Activated CD4-positive, alpha-beta T cell treated with anti-CD3 and anti-CD28 coated beads, Interleukin-10, Interleukin-2, amounts not matched to agents 100 ng/mL and 50 ng/mL, durations not matched to agents 16 hours and 8 hours (primary cell): ENCODE measurements around the gene TDG.
"Not testable (repeated sequence)": the region's sequence is repeated elsewhere in the genome, so short reads cannot be mapped to it uniquely, and the experiment has no call there.

Source experiments
- DNase-seq: peaks from one replicate; pipeline ENCODE4 v3.0.0-alpha.2; 2020

Gene TDG

GRCh38 chr12:103960616-103961227 is 5.0 kb upstream of the TDG start:
- no peak for DNase-seq

DNA sequence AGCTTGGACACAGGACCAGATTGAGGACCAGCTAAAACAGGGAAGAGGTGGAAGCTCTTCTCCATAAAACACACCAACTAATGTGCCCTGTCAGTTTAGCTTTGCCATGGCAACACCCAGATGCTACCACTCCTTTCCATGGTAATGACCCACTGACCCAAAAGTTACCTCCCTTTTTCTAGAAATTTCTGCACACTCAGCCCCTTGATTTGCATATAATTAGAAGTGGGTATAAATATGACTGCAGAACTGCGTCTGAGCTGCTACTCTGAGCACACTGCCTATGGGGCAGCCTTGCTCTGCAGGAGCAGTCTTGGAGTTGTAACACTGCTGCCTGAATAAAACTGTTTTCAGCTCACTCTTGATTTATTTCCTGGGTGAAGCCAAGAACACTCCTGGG is 3.2 kb upstream of the TDG start:
- DNase-seq = no peak

DNA sequence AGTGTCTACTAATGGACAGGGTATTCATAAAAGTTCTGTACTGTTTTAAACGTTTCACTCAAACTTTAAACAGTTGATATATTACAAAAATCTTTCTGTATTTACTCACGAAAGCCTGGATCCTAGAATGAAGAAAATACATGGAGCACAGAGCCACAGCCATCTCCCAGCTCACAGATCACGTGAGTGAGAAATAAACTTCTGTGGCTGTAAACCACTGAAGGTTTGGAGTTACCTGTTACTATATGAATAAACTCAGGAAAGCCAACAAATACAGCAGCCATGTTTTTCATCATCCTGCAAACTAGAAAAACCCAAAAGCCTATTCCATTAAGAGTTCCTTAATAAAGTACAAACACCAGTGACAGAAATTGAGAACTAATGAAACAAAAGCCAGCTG is 867 bp upstream of the TDG start:
- no peak for DNase-seq

DNA sequence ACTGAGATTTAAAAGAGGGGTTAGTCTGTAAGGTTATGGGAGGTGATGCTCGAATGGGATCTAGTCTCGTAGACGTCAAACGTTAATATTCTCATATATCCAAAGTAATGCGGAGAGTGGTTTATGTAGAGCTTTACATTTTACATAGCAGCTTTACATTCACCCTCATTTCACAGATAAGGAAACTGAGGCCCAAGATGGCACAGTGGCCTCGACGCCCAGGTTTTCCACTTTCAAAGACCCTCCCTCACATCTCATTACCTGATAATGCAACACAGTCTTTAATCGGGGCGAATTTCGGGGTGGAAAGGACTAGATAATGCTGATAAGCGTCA is 450 bp upstream of the TDG start:
- no peak for DNase-seq

DNA sequence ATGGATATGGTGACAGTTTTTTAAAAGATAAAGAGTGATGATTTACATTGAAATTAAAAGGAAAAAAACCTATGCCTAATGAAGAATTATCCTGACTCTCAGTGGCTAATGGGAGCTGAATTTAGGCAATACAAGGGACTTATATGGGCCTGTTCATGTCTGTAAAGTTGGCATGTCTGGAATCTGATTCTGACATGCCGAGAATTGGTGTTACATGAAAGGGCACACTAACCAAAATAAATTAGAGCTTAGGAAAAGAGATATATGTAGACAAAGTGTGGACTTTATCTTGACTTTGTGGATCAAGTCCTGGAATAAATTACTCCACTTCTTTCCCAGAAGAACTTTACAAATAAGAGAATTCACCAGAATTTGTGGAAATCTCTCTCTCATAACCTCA is 1.1 kb downstream of the TDG start:
- no peak for DNase-seq

GRCh38 chr12:103969391-103969790 is 3.7 kb downstream of the TDG start:
- DNase-seq = no peak

DNA sequence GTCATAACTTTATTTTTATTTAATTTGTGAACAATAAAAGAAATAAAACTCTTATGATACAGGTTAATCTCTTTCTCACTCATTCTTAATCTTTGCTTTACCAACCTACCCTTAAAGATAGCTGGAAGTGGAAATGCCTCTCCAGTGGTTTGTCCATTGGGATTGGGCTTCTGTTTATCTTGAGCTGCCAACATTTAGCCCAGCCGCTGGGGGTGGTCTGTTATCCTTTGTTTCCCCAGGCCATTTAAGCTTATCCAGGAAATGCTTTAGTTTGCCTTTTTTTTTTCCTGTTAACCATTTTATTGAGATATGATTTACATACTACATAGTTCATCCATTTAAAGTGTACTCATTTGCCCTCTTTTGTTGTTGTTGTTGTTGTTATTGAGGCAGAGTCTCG is 8.2 kb downstream of the TDG start:
- no peak for DNase-seq

DNA sequence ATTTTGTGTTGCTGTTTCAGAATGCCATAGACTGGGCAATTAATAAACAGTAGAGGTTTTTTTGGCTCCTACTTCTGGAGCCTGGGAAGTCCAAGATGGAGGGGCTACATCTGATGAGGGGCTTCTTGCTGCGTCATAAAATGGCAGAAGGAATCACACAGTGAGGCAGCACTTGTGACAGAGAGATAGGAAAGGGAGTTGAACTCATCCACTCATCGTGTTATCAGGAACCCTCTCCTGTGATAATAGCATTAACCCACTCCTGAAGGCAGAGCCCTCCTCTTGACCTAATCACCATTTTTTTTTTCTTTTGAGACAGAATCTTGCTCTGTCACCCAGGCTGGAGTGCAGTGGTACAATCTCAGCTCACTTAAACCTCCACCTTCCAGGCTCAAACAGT is 9.7 kb downstream of the TDG start:
- DNase-seq = no peak

- no peak for DNase-seq
Observed at GRCh38 chr12:103978384-103978982, 12.8 kb downstream of the TDG start.

- no peak for DNase-seq
Observed at GRCh38 chr12:103986829-103987228, 21.2 kb downstream of the TDG start.

- no peak for DNase-seq
Observed at GRCh38 chr12:103994235-103994634, 28.6 kb downstream of the TDG start.

GRCh38 chr12:103996595-103996994 is 30.9 kb downstream of the TDG start:
- DNase-seq = no peak

DNA sequence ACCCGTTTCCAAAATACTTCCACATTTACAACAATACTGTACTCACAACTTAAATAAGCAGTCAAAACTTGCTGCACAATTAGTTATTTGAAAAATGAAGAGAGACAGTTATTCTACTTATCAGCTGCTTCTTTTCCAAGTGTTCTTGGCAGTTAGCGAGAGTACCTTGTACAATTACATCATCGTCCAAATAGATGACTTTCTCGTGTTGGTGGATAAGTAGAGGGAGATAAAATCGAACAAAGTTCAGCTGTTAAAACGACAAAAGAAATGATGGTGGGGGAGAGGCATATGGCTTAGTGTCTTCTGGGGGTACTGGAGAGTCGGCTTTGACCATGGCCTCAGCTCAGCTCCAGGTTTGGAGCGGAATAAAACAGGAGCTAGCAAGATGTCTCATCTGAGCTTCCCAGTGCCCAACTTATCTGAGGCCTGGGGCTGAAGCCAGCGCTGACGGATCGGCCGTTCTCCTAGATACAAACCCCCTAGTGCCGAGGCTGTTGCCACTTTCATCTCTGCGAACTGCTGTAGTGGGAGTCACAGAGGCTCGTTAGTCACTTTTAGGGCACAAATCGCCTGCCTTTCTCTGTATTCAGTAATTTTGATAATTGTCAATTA is 31.7 kb downstream of the TDG start:
- no peak for DNase-seq

DNA sequence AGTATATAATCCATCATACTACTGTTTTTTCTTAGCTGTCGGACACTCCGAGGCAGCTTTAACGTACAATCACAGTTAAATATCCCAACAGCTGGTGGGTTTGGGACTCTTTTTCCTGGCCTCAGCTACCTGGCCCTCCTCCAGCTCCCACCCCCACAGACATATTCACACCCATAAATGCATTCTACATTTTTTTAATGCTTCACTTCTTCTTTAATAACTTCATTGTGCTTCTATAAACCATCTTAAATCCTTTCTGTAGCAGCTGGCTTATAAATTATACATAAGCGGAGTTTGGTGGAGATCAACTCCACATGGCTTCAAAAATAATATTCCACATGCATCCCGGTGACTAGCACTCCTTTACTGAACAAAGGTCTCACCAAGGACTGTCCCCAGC is 33.3 kb downstream of the TDG start:
- no peak for DNase-seq

GRCh38 chr12:104000807-104001434 is 35.2 kb downstream of the TDG start:
- no peak for DNase-seq

- no peak for DNase-seq
Observed at GRCh38 chr12:104002686-104003085, 37.0 kb downstream of the TDG start.

- DNase-seq = no peak
Observed at GRCh38 chr12:104003596-104003995, 37.9 kb downstream of the TDG start.

DNA sequence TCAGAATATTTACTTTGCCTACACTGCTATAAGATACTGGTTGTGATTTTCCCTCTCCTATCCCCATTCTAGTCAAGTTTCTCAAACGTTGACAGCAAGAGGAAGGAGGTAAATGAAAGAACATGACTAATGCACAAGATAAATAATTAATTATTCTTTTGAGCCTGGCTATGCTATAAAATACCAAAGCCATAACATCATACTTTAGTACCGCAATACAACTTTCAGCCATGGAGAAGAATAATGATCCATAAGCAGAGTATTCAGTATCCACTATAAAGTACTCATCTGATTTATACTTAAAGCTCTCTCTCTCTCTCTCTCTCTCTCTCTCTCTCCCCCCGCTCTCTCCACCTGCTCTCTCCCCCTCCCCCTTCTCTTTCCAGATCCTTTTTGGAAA is 41.3 kb downstream of the TDG start:
- DNase-seq = no peak

DNA sequence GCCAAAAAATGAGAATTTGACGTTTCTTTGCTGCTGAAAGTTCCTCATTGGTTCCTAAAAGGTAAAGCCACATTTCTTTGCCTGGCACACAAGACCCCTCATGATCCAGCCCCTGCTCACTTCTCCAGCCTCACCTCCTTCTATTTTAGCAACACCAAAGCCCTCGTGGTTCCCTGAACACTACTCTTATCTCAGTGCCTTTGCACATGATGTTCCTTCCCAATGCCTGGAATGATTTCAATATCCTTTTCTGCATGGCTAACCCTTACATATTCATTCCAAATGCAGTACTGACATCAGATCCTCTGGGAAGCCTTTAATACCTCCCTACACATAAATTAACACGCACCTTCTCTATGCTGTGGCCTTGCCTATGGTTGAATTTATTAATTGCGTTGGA is 44.4 kb downstream of the TDG start:
- no peak for DNase-seq

DNA sequence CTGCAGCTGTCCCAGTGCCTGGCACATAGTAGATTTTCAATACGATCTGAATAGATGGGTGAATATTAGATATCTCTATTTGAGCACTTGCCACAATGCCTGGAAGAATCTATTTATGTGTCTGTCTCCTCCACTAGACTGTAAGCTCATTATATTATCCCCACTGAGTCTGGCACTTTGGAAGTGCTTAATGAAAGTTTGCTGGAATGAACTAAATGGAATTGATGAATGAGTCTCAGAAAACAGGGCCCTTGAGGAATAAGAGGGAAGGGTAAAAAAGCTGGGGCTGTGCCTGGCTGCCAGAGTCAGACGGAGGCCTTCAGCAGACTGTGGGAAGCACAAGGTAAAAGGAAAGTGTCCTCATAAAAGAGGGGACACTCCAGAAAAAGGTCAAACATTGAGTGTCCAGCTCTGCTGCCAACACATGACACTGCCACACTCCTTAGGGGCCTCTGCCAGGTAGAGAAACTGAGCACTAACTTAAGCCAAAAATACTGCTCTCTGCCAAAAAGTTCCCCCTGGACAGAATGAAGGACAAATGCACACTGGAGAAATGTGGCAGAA is 45.0 kb downstream of the TDG start:
- no peak for DNase-seq

GRCh38 chr12:104011253-104011652 is 45.6 kb downstream of the TDG start:
- DNase-seq = no peak

DNA sequence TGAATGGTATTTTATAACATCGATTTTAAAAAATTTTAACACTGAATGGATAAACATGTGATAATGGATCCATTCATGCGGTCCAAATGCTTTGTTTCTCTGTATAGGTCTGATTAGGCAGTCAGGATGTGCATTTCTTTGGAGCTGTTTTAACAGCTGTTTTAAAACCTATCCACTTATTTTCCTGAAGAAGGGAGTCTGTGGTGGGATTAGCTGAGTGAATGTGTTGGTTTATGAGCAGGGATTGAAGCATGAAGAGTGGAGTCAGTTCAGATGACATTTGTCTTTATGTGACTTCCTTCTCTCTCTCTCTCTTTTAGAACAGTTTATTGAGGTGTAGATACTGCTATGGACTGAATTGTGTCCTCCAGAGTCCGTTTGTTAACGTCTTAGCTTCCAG is 46.7 kb downstream of the TDG start:
- no peak for DNase-seq

GRCh38 chr12:104021862-104022261 is 56.2 kb downstream of the TDG start:
- not testable (repeated sequence) for DNase-seq

- DNase-seq = no peak
Observed at GRCh38 chr12:104022786-104023185, 57.1 kb downstream of the TDG start.
